ENCODE measurements around the gene LYSMD3.

Gene LYSMD3

GRCh38 chr5:90479611-90480385 is 49.6 kb downstream of the LYSMD3 start:
- no peak for DNase-seq

DNA sequence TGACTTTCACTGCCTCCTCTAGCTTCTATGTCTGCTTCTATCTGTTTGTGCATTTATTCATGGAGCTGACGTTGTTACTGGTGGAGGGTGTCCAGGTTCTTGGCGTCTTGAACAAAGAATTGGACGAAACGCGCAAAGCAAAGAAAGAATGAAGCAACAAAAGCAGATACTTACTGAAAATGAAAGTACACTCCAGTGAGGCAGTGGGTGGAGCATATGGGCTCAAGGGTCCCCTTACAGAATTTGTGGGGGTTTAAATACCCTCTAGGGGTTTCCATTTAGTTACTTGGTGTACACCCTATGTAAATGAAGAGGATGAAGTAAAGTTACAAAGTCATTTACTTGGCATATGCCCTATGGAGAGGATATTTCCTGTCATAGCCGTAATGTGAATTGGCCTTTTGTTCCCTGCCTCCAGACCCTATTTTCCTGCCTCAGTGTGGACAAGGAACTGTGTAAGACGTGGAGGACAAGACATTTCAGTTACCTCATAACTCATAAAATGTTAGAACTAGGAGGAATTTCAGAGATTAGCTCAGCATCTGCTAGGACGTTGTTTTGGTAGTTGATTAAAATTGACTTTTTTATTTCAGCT is 51.7 kb downstream of the LYSMD3 start:
- no peak for DNase-seq

DNA sequence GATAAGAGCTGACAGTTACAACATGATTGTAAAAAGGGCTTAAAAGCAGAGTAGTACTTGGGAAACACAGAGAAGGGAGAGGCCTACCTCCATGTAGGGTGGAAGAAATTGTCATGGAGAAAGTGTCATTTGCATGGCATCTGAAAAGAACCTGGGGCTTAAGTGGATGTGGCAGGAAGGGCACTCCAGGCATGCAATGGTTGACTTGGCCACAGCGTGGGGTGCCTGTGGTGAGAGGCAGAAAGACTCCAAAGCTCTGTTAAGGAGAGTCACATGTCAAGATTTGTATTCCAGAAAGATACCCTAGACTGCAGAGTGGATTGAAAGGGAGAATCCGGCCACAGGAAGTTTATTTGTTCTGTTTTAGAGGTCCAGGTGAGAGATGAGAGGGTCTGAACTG is 52.3 kb downstream of the LYSMD3 start:
- no peak for DNase-seq

DNA sequence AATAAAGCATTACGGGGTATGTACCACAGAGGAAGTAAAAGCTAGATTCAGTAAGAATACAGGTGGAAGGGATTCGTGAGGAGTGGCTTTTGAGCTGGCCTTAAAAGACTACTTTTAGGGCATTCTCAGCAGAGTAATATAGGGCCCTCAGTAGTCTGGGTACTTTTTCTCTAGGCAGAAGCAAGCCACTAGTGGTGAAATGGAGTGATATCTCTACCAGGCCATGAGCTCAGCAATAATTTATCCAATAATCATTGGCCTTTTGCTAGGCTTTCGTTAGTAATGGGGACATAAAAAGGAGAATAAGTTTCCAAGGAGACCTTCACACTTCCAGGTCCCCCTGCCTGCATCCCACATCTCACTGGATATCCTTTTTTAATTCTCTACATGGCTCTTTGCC is 53.0 kb downstream of the LYSMD3 start:
- no peak for DNase-seq

- DNase-seq, result no peak
Observed at GRCh38 chr5:90475436-90475980, 53.9 kb downstream of the LYSMD3 start.

DNA sequence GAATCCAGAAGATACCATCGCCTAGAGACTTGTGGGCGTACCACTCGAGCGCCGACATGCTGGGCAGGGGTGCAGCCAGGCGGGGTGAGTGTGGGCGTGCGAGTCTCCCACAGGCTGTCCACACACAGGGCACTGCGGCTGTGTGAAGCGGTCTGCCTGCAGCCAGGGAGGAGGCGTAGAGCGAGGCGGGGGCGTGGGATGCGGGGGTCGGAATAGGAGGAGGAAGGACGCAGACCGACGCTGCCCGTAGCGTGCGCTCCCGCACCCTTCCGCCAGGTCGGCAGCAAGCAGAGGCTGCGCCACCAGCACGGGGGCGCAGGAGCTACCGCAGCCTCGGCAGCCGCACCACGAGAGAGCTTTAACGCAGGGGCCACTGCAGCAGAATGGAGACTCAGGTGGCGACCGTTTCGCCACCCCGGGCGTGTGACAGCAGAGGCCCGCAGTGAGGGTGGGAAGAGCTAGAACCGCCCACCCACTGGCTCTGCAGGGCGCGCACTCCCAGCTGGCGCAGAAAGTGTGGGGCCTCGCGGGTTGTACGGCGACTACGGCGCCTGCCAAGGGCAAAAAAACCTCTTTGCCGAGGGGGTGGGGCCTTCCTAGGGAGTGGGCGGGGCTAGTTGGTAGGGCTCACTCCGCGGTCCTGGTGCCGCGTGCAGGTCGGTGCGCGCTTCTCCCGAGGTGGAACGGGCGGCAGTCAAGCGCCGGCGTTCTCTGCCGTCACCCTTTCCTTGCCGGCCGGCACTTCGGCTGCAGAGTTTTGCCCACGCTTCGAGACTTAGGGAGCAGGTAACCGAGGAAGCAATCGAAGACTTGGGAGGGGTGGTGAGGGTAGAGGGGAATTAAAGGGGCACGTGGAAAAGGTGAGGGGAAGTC is 54.9 kb downstream of the LYSMD3 start, which contains the start of the genes MBLAC2 and POLR3G:
Gene MBLAC2 (minus strand): TSS at position 537 of the 873 bp plus-strand sequence. CDS start 479 bp downstream, at position 58.
Gene POLR3G (plus strand): TSS at position 630 of the 873 bp plus-strand sequence. CDS start 10,704 bp downstream, outside the sequence.
- peak; percentile 92 for DNase-seq

- DNase-seq, result no peak
Observed at GRCh38 chr5:90473396-90474234, 55.8 kb downstream of the LYSMD3 start.

GRCh38 chr5:90472783-90473395 is 56.5 kb downstream of the LYSMD3 start:
- DNase-seq, result no peak
